CD4-positive, alpha-beta T cell treated with Interleukin-2 at 100 ng/mL for 4 hours (primary cell): ENCODE measurements around the gene TMEFF1.

Experiments
- DNase-seq: peaks from one replicate; pipeline ENCODE4 v3.0.0-alpha.2; 2020; ENCODE audit warnings: low spot score

TMEFF1 gene

DNA sequence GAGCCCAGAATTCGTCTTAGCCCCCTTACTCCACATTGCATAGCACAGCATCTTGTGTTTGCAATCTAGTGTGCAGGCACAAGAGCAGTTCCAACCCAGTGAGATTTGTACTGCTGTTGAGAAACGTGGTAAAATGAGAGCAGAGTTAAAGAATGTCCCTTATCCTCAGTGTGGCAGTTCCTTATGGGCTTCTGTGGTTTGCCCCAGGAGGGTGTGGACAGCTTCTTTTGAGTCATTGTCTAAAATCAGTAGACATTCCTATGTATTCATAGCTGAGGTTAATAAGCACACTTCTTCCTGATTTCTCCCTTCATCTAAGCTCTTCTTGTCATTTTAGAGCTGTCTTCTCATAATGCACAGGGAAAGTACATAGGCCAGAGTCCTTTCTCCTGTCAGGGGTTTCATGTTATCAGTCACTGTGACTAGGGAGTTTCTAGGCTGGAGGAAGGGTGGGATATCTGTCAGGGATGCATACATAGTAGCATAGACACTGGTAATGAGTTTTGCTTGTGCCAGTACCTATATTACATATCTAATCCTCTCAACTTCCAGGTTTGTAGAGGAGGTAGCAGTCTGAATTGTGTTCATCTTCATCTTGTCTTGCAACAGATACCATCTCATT is 102.9 kb downstream of the TMEFF1 start:
- no peak for DNase-seq

DNA sequence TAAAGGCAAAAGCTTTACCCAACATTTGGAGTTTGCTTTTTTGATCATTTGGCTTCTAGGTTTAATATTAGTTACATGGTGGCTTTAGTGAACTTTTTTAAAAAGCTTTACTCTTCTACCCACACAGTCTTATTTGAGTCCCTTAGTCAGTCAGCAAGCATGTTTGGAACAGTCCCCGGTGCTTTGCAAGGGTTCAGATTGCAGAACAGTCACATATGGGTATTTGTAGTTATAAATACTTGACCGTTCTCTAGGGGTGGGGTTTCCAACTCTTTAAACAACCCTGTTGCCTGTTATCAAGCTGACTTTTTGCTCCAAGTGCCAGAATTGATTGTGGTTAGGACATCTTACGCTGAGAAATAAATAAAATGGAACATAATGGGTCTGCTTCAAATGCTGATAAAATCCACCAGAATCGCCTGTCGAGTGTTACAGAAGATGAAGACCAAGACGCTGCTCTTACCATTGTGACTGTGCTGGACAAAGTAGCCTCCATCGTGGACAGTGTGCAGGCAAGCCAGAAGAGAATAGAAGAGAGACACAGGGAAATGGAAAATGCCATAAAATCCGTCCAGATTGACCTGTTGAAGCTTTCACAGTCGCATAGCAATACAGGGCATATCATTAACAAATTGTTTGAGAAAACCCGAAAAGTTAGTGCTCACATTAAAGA is 105.0 kb downstream of the TMEFF1 start, which contains the start of gene CAVIN4:
TSS of gene CAVIN4 (plus strand) at position 304 of the 673 bp plus-strand sequence. CDS start at position 369, 65 bp downstream.
- DNase-seq: no peak

DNA sequence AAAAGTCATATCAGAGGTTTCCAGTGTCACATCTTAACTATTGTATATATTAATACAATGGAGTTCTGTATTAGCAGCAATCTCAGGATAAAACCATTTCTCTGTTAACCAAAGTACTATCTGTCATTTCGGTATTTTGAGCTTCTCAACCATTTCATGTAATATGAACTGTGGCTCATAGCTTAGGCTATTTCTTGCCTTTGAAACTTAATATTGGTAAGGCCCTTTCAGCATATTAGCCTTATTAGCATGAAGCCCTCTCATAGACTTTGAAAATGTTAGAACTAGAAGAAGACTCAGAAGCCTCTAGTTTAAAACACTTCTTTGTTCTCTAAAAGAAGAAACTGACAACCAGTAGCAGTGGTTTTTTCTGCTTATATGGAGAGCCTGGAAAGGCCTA is 105.7 kb downstream of the TMEFF1 start:
- DNase-seq: no peak

DNA sequence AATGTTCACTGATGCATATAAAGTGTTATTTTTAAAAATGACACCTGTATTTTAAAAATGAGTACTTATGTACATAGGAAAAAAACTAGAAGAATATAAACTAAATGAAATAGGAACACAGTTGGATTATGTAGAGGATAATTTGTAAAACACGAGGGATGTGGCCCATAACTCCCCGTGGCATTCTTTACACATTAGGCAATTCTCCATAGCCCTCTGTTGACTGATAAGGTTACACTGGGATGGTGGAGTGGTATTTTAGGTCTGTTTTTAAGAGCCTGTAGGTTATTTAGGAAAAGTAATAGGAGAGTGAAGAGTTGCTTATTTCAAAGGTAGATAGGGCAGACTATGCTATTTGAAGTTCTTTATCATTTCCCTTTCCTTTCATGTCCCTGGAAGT is 106.7 kb downstream of the TMEFF1 start:
- no peak for DNase-seq

DNA sequence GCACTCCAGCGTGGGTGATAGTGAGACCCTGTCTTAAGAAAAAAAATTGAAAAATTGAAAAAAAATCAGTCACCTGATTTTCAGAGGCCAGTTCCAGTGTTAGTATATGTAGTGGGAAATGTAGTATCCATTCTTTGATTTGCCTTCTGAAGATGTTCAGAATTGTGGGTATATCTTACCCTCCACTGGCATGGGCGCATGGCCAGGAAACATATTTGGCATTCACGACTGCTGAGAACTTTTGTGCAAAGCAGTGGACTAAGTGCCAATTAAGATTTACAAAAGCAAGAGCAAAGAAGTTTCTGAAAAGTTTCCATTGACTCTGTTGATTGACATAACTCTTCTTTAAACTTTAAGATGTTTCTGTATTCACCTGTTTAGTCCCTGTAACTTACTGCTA is 107.3 kb downstream of the TMEFF1 start:
- no peak for DNase-seq

DNA sequence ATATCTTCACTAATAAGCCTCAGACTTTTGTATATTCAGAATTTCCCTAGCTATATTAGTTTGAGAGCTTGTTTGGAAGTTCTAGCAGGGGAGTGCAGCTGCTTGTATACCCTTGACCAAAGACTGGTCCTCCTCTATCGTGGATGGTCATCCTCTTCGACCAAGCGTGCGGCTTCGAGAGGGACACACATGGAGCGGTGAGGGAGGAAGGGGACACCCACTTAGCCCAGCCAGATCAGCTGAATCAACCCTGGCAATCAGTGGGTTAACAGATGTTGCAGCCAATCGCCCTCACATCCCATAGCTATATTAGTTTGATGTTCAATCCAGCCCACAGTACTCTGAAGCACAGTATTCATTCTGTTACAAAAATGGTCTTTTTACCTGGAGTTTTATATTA is 108.1 kb downstream of the TMEFF1 start:
- DNase-seq: no peak

DNA sequence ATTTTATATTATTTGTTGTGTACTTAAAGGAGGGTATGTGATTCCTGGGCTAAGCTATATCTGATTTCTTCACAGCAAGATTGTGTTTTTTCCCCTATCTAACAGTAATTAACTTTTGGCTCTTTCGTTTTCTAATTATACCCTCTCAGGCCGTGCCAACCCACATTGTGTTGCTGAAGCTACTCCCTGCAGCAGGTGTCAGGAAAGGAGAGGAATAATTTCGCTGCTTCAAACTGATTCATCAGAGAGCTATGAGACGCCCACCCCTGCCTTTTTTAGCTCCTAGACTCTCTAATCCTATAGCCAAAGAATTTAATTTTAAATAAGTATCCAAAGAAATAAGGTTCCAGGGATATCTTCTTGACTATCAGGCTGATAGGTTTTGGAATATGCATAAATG is 108.7 kb downstream of the TMEFF1 start:
- DNase-seq: no peak

DNA sequence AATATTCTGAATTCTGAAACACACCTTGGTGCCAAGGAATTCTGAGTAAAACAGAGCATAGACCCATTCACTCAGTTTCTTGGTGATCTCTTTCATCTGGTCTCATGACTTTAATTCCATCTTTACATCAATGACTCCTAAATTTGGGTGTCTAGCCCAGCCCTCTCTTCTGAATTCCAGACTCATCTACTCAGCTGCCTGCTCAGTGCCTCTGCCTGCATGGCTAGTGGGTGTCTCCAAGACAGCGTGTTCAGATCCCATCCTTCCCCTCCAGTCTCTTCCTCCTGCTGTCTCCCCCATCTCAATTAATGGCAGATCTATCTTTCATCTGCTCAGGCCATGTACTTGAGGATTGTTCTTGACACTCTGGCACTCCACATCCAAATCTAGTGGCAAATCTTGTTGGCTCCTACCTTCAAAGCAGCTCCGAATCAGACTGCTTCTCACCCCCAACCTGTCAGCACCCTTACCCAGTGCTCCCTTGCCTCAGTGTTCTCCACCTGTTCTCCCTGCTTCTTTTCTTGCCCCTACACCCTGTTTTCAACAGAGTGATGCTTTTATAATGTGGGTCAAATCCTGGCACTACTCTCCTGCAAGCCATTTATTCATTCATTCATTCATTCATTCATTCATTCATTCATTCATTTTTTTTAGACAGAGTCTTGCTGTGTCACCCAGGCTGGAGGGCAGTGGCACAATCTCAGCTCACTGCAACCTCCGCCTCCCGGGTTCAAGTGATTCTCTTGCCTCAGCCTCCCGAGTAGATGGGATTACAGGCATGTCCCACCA is 110.3 kb downstream of the TMEFF1 start:
- no peak for DNase-seq

DNA sequence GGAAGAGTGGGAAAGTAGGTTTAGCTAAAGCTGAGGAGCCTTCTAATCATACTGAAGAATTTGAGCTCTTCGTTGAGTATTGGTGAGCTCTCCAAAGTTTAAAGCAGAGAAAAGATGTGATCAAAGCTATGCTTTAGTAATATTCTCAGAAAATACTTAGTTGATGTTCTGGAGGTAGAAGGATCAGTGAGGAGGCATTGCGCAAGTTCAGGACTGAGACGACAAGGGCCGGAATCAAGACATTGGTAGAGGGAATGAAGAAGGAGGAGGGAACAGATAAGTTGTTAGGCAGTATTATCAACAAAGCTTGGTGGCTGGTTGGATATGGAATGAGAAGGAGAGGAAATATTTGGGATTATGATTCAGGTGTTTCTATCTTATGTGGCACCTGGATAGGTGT is 112.0 kb downstream of the TMEFF1 start:
- DNase-seq: no peak

DNA sequence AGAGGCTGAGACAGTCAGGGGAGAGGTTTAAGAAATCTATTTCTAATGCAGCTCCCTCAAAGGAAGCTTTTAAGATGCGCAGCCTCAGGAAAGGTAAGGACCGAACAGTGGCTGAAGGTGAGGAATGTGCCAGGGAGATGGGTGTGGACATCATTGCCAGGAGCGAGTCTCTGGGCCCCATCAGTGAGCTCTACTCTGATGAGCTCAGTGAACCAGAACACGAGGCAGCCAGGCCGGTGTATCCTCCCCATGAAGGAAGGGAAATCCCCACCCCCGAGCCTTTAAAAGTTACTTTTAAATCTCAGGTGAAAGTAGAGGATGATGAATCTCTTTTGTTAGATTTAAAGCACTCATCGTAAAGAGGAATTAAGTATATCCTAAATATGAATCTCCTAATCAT is 113.1 kb downstream of the TMEFF1 start:
- no peak for DNase-seq

DNA sequence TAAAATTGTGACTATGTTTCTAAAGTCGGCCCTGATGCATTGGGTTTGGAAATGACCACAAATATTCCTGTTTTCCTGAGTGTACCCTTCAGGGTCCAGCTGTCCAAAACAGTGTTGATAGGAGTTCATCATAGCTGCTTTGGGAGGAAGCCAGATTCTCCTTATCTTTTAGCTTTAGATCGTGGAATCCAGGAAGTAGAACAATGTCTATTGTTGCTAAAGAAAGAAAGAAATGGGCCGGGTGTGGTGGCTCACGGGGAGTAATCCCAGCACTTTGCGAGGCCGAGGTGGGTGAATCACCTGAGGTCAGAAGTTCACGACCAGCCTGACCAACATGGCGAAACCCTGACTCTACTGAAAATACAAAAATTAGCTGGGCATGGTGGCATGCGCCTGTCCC is 114.4 kb downstream of the TMEFF1 start:
- DNase-seq: no peak

DNA sequence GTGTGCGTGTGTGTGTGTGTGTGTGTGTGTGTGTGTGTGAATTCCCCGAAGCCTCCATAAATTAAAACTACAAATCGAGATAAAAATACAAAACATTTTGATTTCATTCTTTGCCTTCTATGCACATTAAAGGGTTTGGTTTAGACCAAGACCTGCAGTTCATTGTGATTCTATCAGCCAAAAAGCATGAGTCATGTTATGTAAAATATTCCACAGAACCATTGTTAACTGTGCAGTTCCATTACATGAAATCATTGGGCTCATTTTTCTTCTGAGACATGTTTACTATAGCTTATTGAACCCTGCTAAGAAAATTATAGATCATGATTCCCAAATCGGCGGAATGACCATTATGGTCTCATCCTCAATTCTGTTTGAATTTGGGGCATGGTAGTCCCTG is 116.6 kb downstream of the TMEFF1 start:
- no peak for DNase-seq

DNA sequence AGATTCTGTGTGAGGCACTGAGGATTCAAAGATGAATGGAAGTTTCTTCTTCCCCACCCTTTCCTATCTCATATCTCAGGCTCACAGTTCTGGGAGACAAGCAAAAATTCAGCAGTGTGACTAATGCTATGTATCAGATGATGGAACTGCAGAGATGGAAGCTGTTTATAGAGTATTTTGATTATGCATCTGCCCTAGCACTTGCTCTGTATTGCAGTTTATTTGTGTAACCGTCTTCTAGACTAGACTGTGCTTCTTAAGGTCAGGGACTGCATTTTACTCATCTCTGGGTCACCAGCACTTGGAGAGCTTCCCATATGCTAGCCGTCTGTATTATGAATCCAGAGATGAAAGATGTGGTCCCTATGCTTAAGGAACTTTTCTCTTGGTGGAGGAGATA is 117.5 kb downstream of the TMEFF1 start:
- DNase-seq: no peak

DNA sequence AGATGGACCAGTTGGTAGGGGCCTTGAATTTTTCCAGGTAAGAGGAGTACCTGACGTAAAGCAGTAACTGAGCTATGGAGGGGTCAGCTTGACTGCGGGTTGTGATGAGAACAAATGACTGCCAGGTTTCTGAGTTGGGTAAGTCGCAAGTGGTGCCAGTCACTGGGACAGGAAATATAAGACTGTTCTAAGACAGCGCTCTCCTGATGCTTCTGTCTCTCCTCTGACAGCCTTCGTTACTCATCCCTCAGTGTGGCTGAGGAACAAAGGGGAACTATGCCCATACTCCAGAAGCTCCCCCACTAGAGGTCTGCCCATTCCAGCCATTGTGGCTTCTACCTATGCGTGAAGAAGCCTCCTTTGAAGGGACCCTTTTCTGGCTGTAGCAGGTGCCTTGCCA is 118.2 kb downstream of the TMEFF1 start:
- no peak for DNase-seq

DNA sequence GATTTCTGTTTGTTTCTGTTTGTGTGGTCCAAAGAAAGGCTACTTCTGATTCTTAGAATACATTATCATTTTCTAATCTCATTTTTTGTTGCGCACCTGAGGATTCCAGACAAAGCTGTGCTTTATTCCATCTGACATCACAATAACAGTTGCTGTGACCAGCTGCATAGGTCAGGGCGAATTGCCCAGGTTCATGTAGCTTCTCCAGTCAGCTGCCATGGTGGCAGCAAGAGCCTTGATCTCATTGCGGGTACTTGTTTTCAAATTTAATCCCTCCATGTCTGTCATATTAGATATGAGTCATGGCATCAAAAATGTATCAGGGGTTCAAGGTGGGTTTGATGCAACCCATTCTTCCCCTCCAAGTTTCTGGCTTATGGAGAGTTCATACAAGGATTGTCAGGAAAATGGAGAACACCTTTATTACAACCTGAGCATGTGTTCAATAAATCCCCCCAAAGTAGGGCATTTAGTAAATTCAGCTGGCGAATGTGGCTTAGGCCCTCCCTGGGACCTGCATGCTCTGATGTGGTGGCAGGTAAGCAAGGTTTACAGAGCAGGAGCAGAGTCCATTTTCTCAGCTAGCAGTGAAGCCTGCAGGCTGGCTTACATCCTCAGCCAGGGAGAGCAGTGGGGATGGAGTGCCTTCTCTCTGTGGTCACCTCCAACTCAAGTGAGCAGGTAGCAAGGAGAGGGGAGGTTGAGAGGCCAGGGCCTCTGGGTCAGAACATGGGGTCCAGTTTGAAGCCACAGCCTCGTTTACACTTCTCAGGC is 118.9 kb downstream of the TMEFF1 start:
- DNase-seq: no peak

DNA sequence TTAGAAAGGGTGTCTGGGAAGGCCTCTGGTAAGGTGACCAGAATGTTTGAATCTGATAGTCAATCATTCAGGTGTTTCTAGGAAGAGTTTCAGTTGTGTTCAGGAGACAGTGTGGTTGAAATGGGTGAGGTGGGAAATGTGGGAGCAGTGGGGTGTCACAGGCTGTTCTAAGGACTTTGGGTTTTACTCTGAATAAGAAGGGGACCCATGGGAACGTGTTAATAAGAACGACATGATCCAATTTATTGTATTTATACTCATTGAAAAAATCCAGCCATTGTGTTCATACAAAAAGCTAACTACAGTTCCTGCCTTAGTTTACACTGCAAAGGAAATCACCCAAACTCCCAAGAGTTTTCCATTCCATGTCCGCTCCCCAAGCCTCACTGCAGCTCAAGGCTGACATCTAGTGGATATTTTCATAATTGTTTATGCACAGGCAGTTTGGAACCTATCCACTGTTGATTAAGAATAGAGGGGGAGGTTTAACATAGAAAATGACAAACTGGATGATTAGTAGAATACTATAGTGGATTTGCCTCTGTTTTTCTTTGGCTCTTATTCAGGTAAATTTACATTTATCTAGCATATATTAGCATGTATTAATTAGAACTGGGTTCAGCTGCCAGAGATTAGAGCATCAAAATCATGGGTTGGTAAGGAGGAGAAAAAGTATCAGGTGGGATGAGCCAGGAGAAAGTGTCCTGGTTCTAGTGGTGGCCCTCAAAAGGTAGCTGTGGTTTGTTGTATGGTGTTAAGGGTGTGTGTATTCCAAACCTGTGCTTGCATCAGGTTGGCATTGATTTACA is 122.6 kb downstream of the TMEFF1 start:
- DNase-seq: peak; percentile 60

DNA sequence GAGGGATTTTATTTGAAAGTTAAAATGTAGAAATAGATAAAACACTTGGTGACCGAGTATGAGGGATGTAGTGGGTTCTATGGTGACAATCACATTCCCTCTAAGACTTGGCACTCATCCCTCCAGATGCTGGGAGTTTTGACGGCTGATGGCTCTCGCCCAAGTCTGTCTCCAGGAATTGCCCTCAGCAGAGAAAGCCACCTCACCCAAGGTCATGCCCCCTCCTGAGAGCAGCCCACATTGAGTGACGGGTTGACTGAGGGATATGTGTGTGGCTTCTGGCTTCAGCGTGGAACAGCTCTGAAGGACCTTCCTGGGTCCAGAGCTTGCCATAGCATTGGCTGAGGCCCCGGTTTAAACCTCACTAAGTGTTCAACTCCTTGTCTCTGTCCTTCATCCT is 124.3 kb downstream of the TMEFF1 start:
- no peak for DNase-seq

DNA sequence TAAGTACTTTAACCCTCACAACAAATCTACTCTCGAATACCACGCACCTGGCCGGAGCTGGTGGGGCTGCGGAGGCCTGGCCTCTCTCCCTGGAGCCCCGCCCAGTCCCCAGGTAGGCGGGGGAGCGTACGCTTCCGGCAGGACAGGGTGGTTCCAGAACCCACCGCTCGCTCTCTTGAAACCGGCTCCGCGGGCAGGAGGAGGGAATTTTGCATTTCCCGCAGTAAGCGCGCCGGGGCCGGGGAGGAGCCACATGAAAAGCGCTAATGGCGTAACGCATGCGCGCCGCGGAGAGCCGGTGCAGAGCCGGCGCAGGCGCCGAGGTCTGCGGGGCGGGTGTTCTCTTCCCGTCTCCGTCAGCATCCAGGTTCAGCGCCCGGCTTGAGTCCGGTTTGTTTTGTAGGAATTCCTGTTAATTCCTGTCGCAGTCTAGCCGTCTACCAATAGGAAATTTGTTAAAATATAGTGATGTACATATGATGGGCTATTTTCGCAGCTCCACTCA is 125.7 kb downstream of the TMEFF1 start:
- DNase-seq: peak; percentile 76

DNA sequence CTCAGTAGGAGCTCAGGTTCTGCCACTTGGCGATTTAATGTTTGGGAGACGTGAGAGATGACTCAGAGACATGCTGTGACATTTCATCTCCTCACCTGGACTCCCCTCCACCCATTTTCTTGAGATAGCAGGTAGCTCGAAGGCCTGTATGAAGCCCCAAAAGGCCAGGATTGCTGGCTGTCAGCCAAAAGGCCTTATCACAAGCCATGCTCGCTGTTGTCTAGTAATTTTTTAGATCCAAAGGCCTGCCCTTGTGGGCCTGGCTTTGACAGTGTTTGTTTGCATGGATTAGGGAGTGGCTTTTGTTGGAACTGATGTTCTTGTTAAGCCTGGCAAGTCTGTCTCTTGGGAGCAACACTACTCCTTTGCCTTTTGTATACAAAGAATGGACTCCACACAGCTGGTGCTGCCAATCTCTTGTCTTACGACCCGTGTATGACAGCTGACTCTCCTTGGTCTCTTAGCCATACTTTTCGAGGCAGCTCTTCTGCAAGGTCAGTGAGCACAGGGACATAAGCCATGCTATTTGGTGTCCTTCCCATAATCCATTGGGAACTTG is 127.7 kb downstream of the TMEFF1 start:
- no peak for DNase-seq

DNA sequence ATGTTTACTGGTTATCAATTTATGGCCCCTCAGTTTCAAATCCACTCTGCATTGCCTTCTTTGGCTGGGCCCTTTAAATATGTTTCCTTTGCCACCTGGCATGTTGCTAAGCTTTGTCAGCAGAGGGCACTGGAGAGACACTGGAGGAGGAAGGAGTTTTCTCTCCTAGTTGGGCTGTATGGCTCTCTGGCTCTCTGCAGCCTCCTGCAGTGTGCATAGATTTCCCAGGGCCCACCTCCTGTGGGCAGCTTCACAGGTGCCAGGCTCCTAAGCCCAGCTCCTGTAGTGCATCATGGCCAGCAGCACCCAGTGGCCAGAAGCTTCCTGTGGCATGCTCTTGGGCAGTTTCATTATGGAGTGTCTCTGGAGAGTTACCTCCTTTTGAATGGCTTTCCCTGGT is 128.3 kb downstream of the TMEFF1 start:
- peak; percentile 30 for DNase-seq

DNA sequence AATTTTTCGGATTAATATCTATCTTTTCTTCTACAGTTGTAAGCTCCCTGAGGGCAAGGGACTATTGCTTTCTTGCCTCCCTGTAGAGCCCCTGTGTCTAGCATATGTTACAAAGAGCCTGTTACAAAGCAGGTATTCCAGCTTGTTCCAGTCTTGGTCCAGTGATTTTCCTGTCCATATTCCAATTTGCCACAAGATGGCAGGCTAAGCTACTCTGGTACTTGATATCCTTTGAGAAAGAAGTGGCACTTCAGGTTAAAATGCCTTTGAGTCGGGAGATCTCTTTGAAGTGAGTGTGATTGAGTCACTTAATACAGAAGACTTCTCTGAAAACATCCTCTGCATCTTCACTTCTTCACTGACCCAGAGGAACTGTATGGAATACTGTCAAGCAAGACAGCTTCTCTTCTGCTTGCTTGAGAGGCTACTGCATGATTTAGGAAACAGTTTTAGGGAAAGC is 129.4 kb downstream of the TMEFF1 start:
- DNase-seq: no peak
